MG63 (cell line): ENCODE results near the gene TUBGCP3. TPM values are rescaled to one million over a fixed set of nuclear protein-coding genes. Genes with fewer than 3 reads are reported as not detected.

ENCODE experiments used
- DNase-seq: peaks from one replicate; pipeline ENCODE4 v3.0.0-alpha.2; 2020
- H3K27me3 ChIP-seq: fragments of 250-450 bp; sonication (Bioruptor Pico); 2 replicates; pipeline ENCODE4 v1.5.1; 2020; ENCODE audit warnings: mild to moderate bottlenecking, moderate library complexity
- H3K36me3 ChIP-seq: fragments of 250-450 bp; sonication (Bioruptor Pico); 2 replicates; pipeline ENCODE4 v1.5.1; 2020; ENCODE audit warnings: mild to moderate bottlenecking, moderate library complexity
- H3K4me3 ChIP-seq: fragments of 250-450 bp; sonication (Bioruptor Pico); 2 replicates; pipeline ENCODE4 v1.5.1; 2020; ENCODE audit warnings: mild to moderate bottlenecking, moderate library complexity
- H3K9me3 ChIP-seq: fragments of 250-450 bp; sonication (Bioruptor Pico); 2 replicates; pipeline ENCODE4 v1.5.1; 2020; ENCODE audit warnings: mild to moderate bottlenecking, moderate library complexity
- total RNA-seq: library from RNA; depleted of rRNA; stranded (reverse); fragments of >200 nt; shearing (Covaris generic); gene quantifications from 2 replicates; pipeline ENCODE4 v1.2.3, GENCODE V29; 2014; ENCODE audit warnings: low replicate concordance

Gene TUBGCP3
- total RNA-seq, 1 experiment from 2014 or later, result 8.5 TPM

- Histone ChIP-seq H3K9me3 (no peaks in the 10 kb centered on the region), H3K4me3 (no peak overlapping the region), H3K36me3 (no peaks in the 10 kb centered on the region), H3K27me3 (peaks cover 26% of the 10 kb centered on the region)
- no peak for DNase-seq
Observed at GRCh38 chr13:112592647-112593046, 4.7 kb upstream of the TUBGCP3 start.

GRCh38 chr13:112592181-112592580, 4.2 kb upstream of the TUBGCP3 start:
- H3K9me3 ChIP-seq, result no peaks in the 10 kb centered on the region
- H3K27me3 ChIP-seq, result peaks cover 21% of the 10 kb centered on the region
- H3K36me3 ChIP-seq, result no peaks in the 10 kb centered on the region
- H3K4me3 ChIP-seq, result no peak overlapping the region
- DNase-seq, result no peak

- peaks cover 6% of the 10 kb centered on the region; the same call in 1 of the 2 replicates for H3K36me3 ChIP-seq
- no peaks in the 10 kb centered on the region for H3K9me3 ChIP-seq
- peaks cover under 1% of the 10 kb centered on the region; the same call in 1 of the 2 replicates for H3K27me3 ChIP-seq
- no peak for DNase-seq
- peak overlapping the region; percentile 91 for H3K4me3 ChIP-seq
Observed at GRCh38 chr13:112588490-112589297, 741 bp upstream of the TUBGCP3 start.

GRCh38 chr13:112587212-112587763, 665 bp downstream of the TUBGCP3 start:
- no peaks in the 10 kb centered on the region for H3K27me3 ChIP-seq
- peak; percentile 90 for DNase-seq
- H3K9me3 ChIP-seq, result no peaks in the 10 kb centered on the region
- H3K4me3 ChIP-seq, result peak overlapping the region; percentile 91
- H3K36me3 ChIP-seq, result peaks cover 6% of the 10 kb centered on the region

GRCh38 chr13:112586334-112586960, 1.5 kb downstream of the TUBGCP3 start:
- no peak for DNase-seq
- no peaks in the 10 kb centered on the region for H3K9me3 ChIP-seq
- no peaks in the 10 kb centered on the region for H3K27me3 ChIP-seq
- peak overlapping the region; percentile 91 for H3K4me3 ChIP-seq
- peaks cover 6% of the 10 kb centered on the region for H3K36me3 ChIP-seq

- no peak for DNase-seq
- Histone ChIP-seq H3K9me3 (no peaks in the 10 kb centered on the region), H3K4me3 (no peak overlapping the region), H3K36me3 (peaks cover 6% of the 10 kb centered on the region), H3K27me3 (no peaks in the 10 kb centered on the region)
Observed at GRCh38 chr13:112583592-112584277, 4.2 kb downstream of the TUBGCP3 start.

- DNase-seq, result no peak
- no peak overlapping the region for H3K4me3 ChIP-seq
- no peaks in the 10 kb centered on the region for H3K27me3 ChIP-seq
- H3K36me3 ChIP-seq, result peaks cover 6% of the 10 kb centered on the region
- peaks cover 6% of the 10 kb centered on the region for H3K9me3 ChIP-seq
Observed at GRCh38 chr13:112582263-112582662, 5.7 kb downstream of the TUBGCP3 start.

GRCh38 chr13:112580912-112581311, 7.0 kb downstream of the TUBGCP3 start:
- Histone ChIP-seq H3K9me3 (peaks cover 6% of the 10 kb centered on the region), H3K27me3 (no peaks in the 10 kb centered on the region), H3K4me3 (no peak overlapping the region), H3K36me3 (peaks cover 6% of the 10 kb centered on the region)
- no peak for DNase-seq

GRCh38 chr13:112580211-112580610, 7.7 kb downstream of the TUBGCP3 start:
- DNase-seq, result no peak
- H3K36me3 ChIP-seq, result peaks cover 6% of the 10 kb centered on the region
- H3K27me3 ChIP-seq, result no peaks in the 10 kb centered on the region
- no peak overlapping the region for H3K4me3 ChIP-seq
- H3K9me3 ChIP-seq, result peaks cover 6% of the 10 kb centered on the region

GRCh38 chr13:112579310-112579843, 8.6 kb downstream of the TUBGCP3 start:
- Histone ChIP-seq H3K36me3 (peaks cover 4% of the 10 kb centered on the region), H3K4me3 (no peak overlapping the region), H3K27me3 (no peaks in the 10 kb centered on the region), H3K9me3 (peaks cover 6% of the 10 kb centered on the region)
- no peak for DNase-seq

GRCh38 chr13:112576768-112577167, 11.2 kb downstream of the TUBGCP3 start:
- Histone ChIP-seq H3K9me3 (peaks cover 6% of the 10 kb centered on the region), H3K27me3 (no peaks in the 10 kb centered on the region), H3K4me3 (no peak overlapping the region), H3K36me3 (no peaks in the 10 kb centered on the region; the same call in 1 of the 2 replicates)
- DNase-seq, result no peak

GRCh38 chr13:112576191-112576590, 11.8 kb downstream of the TUBGCP3 start:
- Histone ChIP-seq H3K9me3 (peaks cover 6% of the 10 kb centered on the region), H3K4me3 (no peak overlapping the region), H3K27me3 (no peaks in the 10 kb centered on the region), H3K36me3 (no peaks in the 10 kb centered on the region; the same call in 1 of the 2 replicates)
- no peak for DNase-seq

- Histone ChIP-seq H3K9me3 (peaks cover 6% of the 10 kb centered on the region), H3K36me3 (peaks cover 2% of the 10 kb centered on the region; the same call in 1 of the 2 replicates), H3K27me3 (no peaks in the 10 kb centered on the region), H3K4me3 (no peak overlapping the region)
- DNase-seq, result peak; percentile 39
Observed at GRCh38 chr13:112575675-112576074, 12.3 kb downstream of the TUBGCP3 start.

GRCh38 chr13:112574834-112575613, 12.9 kb downstream of the TUBGCP3 start:
- no peak for DNase-seq
- H3K9me3 ChIP-seq, result peaks cover 6% of the 10 kb centered on the region
- H3K27me3 ChIP-seq, result no peaks in the 10 kb centered on the region

GRCh38 chr13:112574416-112574815, 13.5 kb downstream of the TUBGCP3 start:
- Histone ChIP-seq H3K9me3 (peaks cover 6% of the 10 kb centered on the region), H3K27me3 (no peaks in the 10 kb centered on the region), H3K4me3 (no peak overlapping the region), H3K36me3 (peaks cover 2% of the 10 kb centered on the region; the same call in 1 of the 2 replicates)
- no peak for DNase-seq

More at GRCh38 chr13:112574834-112575613, 12.9 kb downstream of the TUBGCP3 start:
- Histone ChIP-seq H3K36me3 (peaks cover 2% of the 10 kb centered on the region; the same call in 1 of the 2 replicates), H3K4me3 (no peak overlapping the region)

GRCh38 chr13:112573710-112574109, 14.2 kb downstream of the TUBGCP3 start:
- Histone ChIP-seq H3K4me3 (no peak overlapping the region), H3K9me3 (peaks cover 6% of the 10 kb centered on the region), H3K27me3 (no peaks in the 10 kb centered on the region), H3K36me3 (peaks cover 2% of the 10 kb centered on the region; the same call in 1 of the 2 replicates)
- no peak for DNase-seq
